CD4-positive, alpha-beta T cell treated with Interleukin-12 subunit alpha and Interleukin-12 subunit beta, for 1 hour (primary cell): Measurements from ENCODE around the gene C6orf136.
"Not testable (repeated sequence)": the region's sequence is repeated elsewhere in the genome, so short reads cannot be mapped to it uniquely, and the experiment has no call there.

Source experiments
- DNase-seq: peaks from one replicate; pipeline ENCODE4 v3.0.0-alpha.2; 2020

The C6orf136 gene

GRCh38 chr6:30664994-30665767 is 18.2 kb downstream of the C6orf136 start:
- no peak for DNase-seq

GRCh38 chr6:30666300-30666699 is 19.4 kb downstream of the C6orf136 start:
- DNase-seq, result not testable (repeated sequence)

GRCh38 chr6:30670760-30671527 is 24.0 kb downstream of the C6orf136 start:
- no peak for DNase-seq

GRCh38 chr6:30672445-30673253 is 25.7 kb downstream of the C6orf136 start, which contains the start of gene DHX16:
Gene DHX16 (minus strand): TSS chr6:30673006. CDS start chr6:30672841, 165 bp downstream.
- DNase-seq, result peak; percentile 94

GRCh38 chr6:30676660-30677285 is 29.8 kb downstream of the C6orf136 start:
- DNase-seq, result no peak

- DNase-seq, result peak; percentile 93
These were observed 32.2 kb downstream of the C6orf136 start for GRCh38 chr6:30678964-30679726.

GRCh38 chr6:30679765-30680535 is 33.0 kb downstream of the C6orf136 start:
- no peak for DNase-seq

- DNase-seq, result no peak
These were observed 34.8 kb downstream of the C6orf136 start for GRCh38 chr6:30681766-30682142.

GRCh38 chr6:30682143-30683117 is 35.5 kb downstream of the C6orf136 start:
- DNase-seq, result peak; percentile 89

- DNase-seq, result no peak
These were observed 36.4 kb downstream of the C6orf136 start for GRCh38 chr6:30683183-30683979.

- DNase-seq, result no peak
These were observed 37.0 kb downstream of the C6orf136 start for GRCh38 chr6:30683980-30684338.

- peak; percentile 56 for DNase-seq
These were observed 37.6 kb downstream of the C6orf136 start for GRCh38 chr6:30684386-30685156.

GRCh38 chr6:30685157-30686008 is 38.5 kb downstream of the C6orf136 start:
- DNase-seq, result no peak

GRCh38 chr6:30686009-30686907 is 39.3 kb downstream of the C6orf136 start, which contains the start of gene PPP1R18:
Gene PPP1R18 (minus strand): TSS chr6:30686645. CDS start chr6:30686018, 627 bp downstream.
- DNase-seq, result peak; percentile 83

GRCh38 chr6:30686908-30687658 is 40.1 kb downstream of the C6orf136 start:
- DNase-seq, result peak; percentile 81
